GM18870 (cell line): Measurements from ENCODE around the gene CASZ1.

Experiments
- ATAC-seq: cut with Tn5 transposase; IDR thresholded peaks from one replicate; pipeline ENCODE4 v1.9.1; 2021; ENCODE audit warnings: moderate library complexity; ENCODE audit not compliant: unreplicated experiment

Gene CASZ1

GRCh38 chr1:10675813-10676212, 120.6 kb downstream of the CASZ1 start:
- no peak for ATAC-seq

GRCh38 chr1:10674700-10675609, 121.5 kb downstream of the CASZ1 start:
- no peak for ATAC-seq

GRCh38 chr1:10674222-10674621, 122.2 kb downstream of the CASZ1 start:
- ATAC-seq, result no peak

GRCh38 chr1:10673109-10673711, 123.2 kb downstream of the CASZ1 start:
- ATAC-seq, result no peak

- ATAC-seq, result no peak
These were observed 123.9 kb downstream of the CASZ1 start for GRCh38 chr1:10672343-10673050.

- ATAC-seq, result no peak
These were observed 124.7 kb downstream of the CASZ1 start for GRCh38 chr1:10671622-10672342.

GRCh38 chr1:10671090-10671489, 125.4 kb downstream of the CASZ1 start:
- no peak for ATAC-seq

- ATAC-seq, result no peak
These were observed 126.3 kb downstream of the CASZ1 start for GRCh38 chr1:10670190-10670589.

GRCh38 chr1:10669570-10669969, 126.9 kb downstream of the CASZ1 start:
- ATAC-seq, result no peak

GRCh38 chr1:10667861-10668761, 128.3 kb downstream of the CASZ1 start:
- ATAC-seq, result no peak

GRCh38 chr1:10665930-10666850, 130.3 kb downstream of the CASZ1 start:
- no peak for ATAC-seq

- ATAC-seq, result no peak
These were observed 131.2 kb downstream of the CASZ1 start for GRCh38 chr1:10665226-10665625.

GRCh38 chr1:10664251-10664650, 132.2 kb downstream of the CASZ1 start:
- ATAC-seq, result no peak

- no peak for ATAC-seq
These were observed 132.8 kb downstream of the CASZ1 start for GRCh38 chr1:10663678-10664035.

GRCh38 chr1:10662824-10663677, 133.4 kb downstream of the CASZ1 start:
- ATAC-seq, result no peak

GRCh38 chr1:10662090-10662688, 134.3 kb downstream of the CASZ1 start:
- ATAC-seq, result no peak

- no peak for ATAC-seq
These were observed 135.0 kb downstream of the CASZ1 start for GRCh38 chr1:10661453-10661852.
